Ishikawa (cell line): ENCODE results near the gene FPGT.

Source experiments
- CEBPB ChIP-seq: IDR thresholded peaks from 2 replicates; pipeline ENCODE4 v1.6.1; 2012
- CREB1 ChIP-seq: IDR thresholded peaks from 2 replicates; pipeline ENCODE4 v1.6.1; 2012; ENCODE audit warnings: low read depth
- EGR1 ChIP-seq: IDR thresholded peaks from 2 replicates; pipeline ENCODE4 v1.6.1; 2012
- EP300 ChIP-seq: IDR thresholded peaks from 2 replicates; pipeline ENCODE4 v1.6.1; 2012; ENCODE audit warnings: borderline replicate concordance
- FOXM1 ChIP-seq: IDR thresholded peaks from 2 replicates; pipeline ENCODE4 v1.6.1; 2012; ENCODE audit warnings: low read depth, borderline replicate concordance
- MAX ChIP-seq: IDR thresholded peaks from 2 replicates; pipeline ENCODE4 v1.6.1; 2012
- NFIC ChIP-seq: IDR thresholded peaks from 2 replicates; pipeline ENCODE4 v1.6.1; 2012
- RAD21 ChIP-seq: IDR thresholded peaks from 2 replicates; pipeline ENCODE4 v1.6.1; 2012; ENCODE audit warnings: low read depth
- REST ChIP-seq: IDR thresholded peaks from 2 replicates; pipeline ENCODE4 v1.6.1; 2012; ENCODE audit warnings: low read depth, mild to moderate bottlenecking
- TAF1 ChIP-seq: IDR thresholded peaks from 2 replicates; pipeline ENCODE4 v1.6.1; 2012; ENCODE audit warnings: low read depth, mild to moderate bottlenecking
- TCF12 ChIP-seq: IDR thresholded peaks from 2 replicates; pipeline ENCODE4 v1.6.1; 2012; ENCODE audit warnings: low read depth
- TEAD4 ChIP-seq: IDR thresholded peaks from 2 replicates; pipeline ENCODE4 v1.6.1; 2012
- USF1 ChIP-seq: IDR thresholded peaks from 2 replicates; pipeline ENCODE4 v1.6.1; 2012
- YY1 ChIP-seq: IDR thresholded peaks from 2 replicates; pipeline ENCODE4 v1.6.1; 2012; ENCODE audit warnings: low read depth
- ZBTB7A ChIP-seq: IDR thresholded peaks from 2 replicates; pipeline ENCODE4 v1.6.1; 2012; ENCODE audit warnings: low read depth

The FPGT gene

GRCh38 chr1:74180490-74180889 is 17.6 kb upstream of the FPGT start:
- no peak for TF ChIP-seq ZBTB7A
- TF ChIP-seq REST = no peak
- TF ChIP-seq RAD21 = no peak
- TF ChIP-seq CREB1 = no peak
- no peak for TF ChIP-seq TEAD4

GRCh38 chr1:74193908-74194307 is 4.1 kb upstream of the FPGT start:
- TF ChIP-seq USF1 (no peak), YY1 (no peak), REST (no peak)

- TF ChIP-seq NFIC (no peak), MAX (no peak), ZBTB7A (no peak), YY1 (no peak), FOXM1 (no peak), CREB1 (no peak), RAD21 (no peak), TEAD4 (no peak), EP300 (no peak), CEBPB (no peak), REST (no peak), TCF12 (no peak), TAF1 (no peak), USF1 (no peak), EGR1 (no peak)
Measured at GRCh38 chr1:74195339-74195738, 2.7 kb upstream of the FPGT start.

GRCh38 chr1:74197255-74197654 is 787 bp upstream of the FPGT start:
- TF ChIP-seq CREB1 (no peak), ZBTB7A (no peak), TEAD4 (no peak), RAD21 (no peak), EGR1 (no peak), EP300 (no peak), NFIC (no peak)

- TF ChIP-seq TEAD4 = no peak
- no peak for TF ChIP-seq TAF1
- no peak for TF ChIP-seq CREB1
- TF ChIP-seq MAX = no peak
- TF ChIP-seq REST = no peak
- TF ChIP-seq CEBPB = no peak
- no peak for TF ChIP-seq FOXM1
Measured at GRCh38 chr1:74199504-74199903, 1.5 kb downstream of the FPGT start.
